Heart right ventricle (tissue), 16 donors: ENCODE results near the gene FBXL13. TPM values are rescaled to one million over a fixed set of nuclear protein-coding genes. Genes with fewer than 3 reads are reported as not detected.
A peak's percentile ranks its signal among the peaks of the same experiment; 100 is the strongest.

Source experiments
- ATAC-seq, 8 donors: fragments of 200-7000 bp; cut with Tn5 transposase; one replicate each; pipeline ENCODE4 v1.9.1; 2020; ENCODE audit warnings: mild to moderate bottlenecking in 8 of 8, moderate library complexity in 8 of 8, moderate number of reproducible peaks in 1 of 8
- DNase-seq, 2 donors: peaks; one replicate each; pipeline ENCODE4 v3.0.0-alpha.2; 2020
- H3K27ac ChIP-seq, 10 donors: fragments of 200-600 bp; sonication (generic) in 2 of 10; one replicate each; pipeline versions ENCODE4 v1.5.0 to v1.8.0; 2020 to 2022; ENCODE audit warnings: mild to moderate bottlenecking in 3 of 10
- H3K27me3 ChIP-seq, 7 donors: fragments of 200-600 bp; one replicate each; pipeline ENCODE4 v1.8.0; 2021 to 2022; ENCODE audit warnings: mild to moderate bottlenecking in 2 of 7
- H3K36me3 ChIP-seq, 9 donors: fragments of 200-600 bp; sonication (generic) in 1 of 9; one replicate each; pipeline versions ENCODE4 v1.5.0 to v1.8.0; 2020 to 2022; ENCODE audit warnings: mild to moderate bottlenecking in 2 of 9
- H3K4me1 ChIP-seq, 9 donors: fragments of 200-600 bp; sonication (generic) in 1 of 9; one replicate each; pipeline versions ENCODE4 v1.5.0 to v1.8.0; 2020 to 2022; ENCODE audit warnings: mild to moderate bottlenecking in 4 of 9
- H3K4me3 ChIP-seq, 10 donors: fragments of 200-600 bp; sonication (generic) in 2 of 10; one replicate each; pipeline versions ENCODE4 v1.5.0 to v1.8.0; 2020 to 2022; ENCODE audit warnings: mild to moderate bottlenecking in 7 of 10, moderate library complexity in 2 of 10
- H3K9me3 ChIP-seq, 11 donors: fragments of 200-600 bp in 10 of 11; sonication (generic) in 2 of 11; one replicate each; pipeline versions ENCODE4 v1.5.0 to v1.8.0; 2013 to 2022; ENCODE audit warnings: mild to moderate bottlenecking in 2 of 11, control low read depth in 1 of 11, moderate library complexity in 1 of 11
- WGBS, 2 donors: extraction: QIAGEN DNeasy Blood & Tissue Kit; methylation state at CpG; one replicate each; pipeline ENCODE4 v1.1.7; 2013; ENCODE audit warnings: inconsistent platforms in 1 of 2; 5-methylcytosine and 5-hydroxymethylcytosine counted together
- intact Hi-C, 10 donors: fragments of 100-400 bp; cut with DNase I; formaldehyde crosslinking; loops; one replicate each; pipeline versions ENCODE4 v1.11.1 to v1.14.2; 2022
- polyA plus RNA-seq, 2 donors: library from polyadenylated mRNA; stranded (reverse); fragments of 200-250 nt; gene quantifications; one replicate each; pipeline ENCODE4 v1.2.3, GENCODE V29; 2013
- total RNA-seq, 10 donors: library from RNA; stranded (reverse); fragmentation: NEBNext Ultra II Directional in 3 of 10; extraction: Animal tissue kit (Norgen Biotek cat#: 25700) in 3 of 10; gene quantifications; one replicate each; pipeline versions ENCODE4 v1.2.1 to v1.2.4, GENCODE V29; 2021 to 2023
- TF ChIP-seq, protein P1 (sequence below), 9 donors: fragments of 200-600 bp; sonication (generic) in 2 of 9; IDR thresholded peaks; one replicate each; pipeline versions ENCODE4 v1.5.0 to v1.8.0; 2021 to 2022; ENCODE audit warnings: antibody characterized with exemption in 9 of 9, mild to moderate bottlenecking in 5 of 9, moderate library complexity in 1 of 9
- donor health status: Arrhythmogenic right ventricular cardiomyopathy.
- donor health status: ischemic (EF 13 %, LVEDD 7.1; RV severe dilation, severe dysfunction).
- donor health status: healthy with polysubstance abuse.
- donor health status: DM: no; HTN: yes; CAD: no.
- donor health status: DM: no; HTN: no; CAD: no.
- donor health status: ischemic (EF 25% LVEDD 6.9; RV normal size, moderate dysfunction).
- donor health status: ischemic (EF 25% LVEDD 5.7; RV mildly dilated, moderate dysfunction).
- donor health status: healthy.
- donor health status: DM: yes; HTN: yes; CAD: no.
- donor health status: Ischemic cardiomyopathy.
- donor health status: ischemic (EF 35%, LVEDD 5.7; RV mildly dilated, moderate dysfunction).
- donor health status: nonischemic (EF 11% LVEDD 7.7; RV severe dilation, severe dysfunction).
- donor health status: DM: yes; HTN: yes; CAD: no.
- donor health status: PGD.
- donor health status: ischemic (EF 29% LVEDD 5.4; RV normal size, mild dysfunction).
- donor health status: nonischemic (EF 23%, LVEDD 6.1; RV moderate dilation, normal function).

FBXL13 gene
- total and polyA plus RNA-seq, 12 donors, result 0.12 to 0.87 (median 0.45) TPM; not detected in 1

DNA sequence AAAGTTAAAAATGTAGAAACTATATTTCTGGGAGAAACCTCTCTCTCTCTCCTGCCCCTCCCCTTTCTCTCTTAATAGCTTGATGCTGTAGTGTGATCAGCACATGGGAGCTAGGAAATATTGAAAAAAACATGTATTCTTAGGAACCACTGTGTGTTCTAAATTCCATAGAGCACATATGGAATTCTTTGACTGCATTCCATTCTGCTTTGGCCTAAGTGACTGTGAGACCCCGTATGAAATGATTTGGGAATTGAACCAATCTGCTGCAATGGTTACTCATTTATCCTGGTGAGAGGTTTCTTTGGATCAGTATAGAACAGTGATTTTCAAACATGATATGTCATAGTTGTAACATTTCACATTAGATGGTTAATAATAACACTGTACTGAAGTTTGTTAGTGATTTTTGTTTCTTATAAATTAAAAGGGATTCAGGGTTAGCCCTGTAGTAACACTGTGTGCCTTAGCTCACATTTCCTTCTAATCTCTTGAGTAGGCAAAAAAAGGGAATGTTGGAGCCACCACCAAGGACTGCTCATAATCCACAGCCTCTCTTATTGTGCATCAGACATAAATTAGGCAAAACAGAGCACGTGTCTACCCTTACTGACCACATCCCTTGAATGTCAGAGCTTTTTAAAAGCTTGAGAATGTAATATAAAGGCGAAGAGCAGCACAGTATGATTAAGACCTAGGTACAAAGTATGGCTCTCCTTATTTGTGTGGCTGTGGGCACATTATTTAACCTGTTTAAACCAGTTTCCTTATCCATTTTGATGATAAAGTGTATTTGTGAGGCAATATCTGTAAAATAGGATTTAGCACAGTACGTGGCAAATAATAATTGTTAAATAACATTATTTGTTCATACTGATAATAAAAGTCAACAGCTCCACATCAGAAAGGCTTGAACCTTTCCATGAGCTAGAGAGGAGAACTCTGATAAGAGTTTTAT, 256.7 kb downstream of the FBXL13 start:
- Histone ChIP-seq H3K27ac (no peak overlapping the region), H3K36me3 (peaks cover 0 to 10% (median 0%) of the 10 kb centered on the region in 9 donors), H3K4me1 (peaks cover 0 to 7% (median 0%) of the 10 kb centered on the region in 9 donors), H3K9me3 (no peaks in the 10 kb centered on the region), H3K27me3 (no peaks in the 10 kb centered on the region), H3K4me3 (no peak overlapping the region)
- WGBS, 2 donors, result 88 to 89% methylated on average over 4 of the region's 4 CpGs
- intact Hi-C loops, result no loop called here
- no peak for ATAC-seq
- TF ChIP-seq, protein P1, sequence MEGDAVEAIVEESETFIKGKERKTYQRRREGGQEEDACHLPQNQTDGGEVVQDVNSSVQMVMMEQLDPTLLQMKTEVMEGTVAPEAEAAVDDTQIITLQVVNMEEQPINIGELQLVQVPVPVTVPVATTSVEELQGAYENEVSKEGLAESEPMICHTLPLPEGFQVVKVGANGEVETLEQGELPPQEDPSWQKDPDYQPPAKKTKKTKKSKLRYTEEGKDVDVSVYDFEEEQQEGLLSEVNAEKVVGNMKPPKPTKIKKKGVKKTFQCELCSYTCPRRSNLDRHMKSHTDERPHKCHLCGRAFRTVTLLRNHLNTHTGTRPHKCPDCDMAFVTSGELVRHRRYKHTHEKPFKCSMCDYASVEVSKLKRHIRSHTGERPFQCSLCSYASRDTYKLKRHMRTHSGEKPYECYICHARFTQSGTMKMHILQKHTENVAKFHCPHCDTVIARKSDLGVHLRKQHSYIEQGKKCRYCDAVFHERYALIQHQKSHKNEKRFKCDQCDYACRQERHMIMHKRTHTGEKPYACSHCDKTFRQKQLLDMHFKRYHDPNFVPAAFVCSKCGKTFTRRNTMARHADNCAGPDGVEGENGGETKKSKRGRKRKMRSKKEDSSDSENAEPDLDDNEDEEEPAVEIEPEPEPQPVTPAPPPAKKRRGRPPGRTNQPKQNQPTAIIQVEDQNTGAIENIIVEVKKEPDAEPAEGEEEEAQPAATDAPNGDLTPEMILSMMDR (IDR thresholded peaks at IDR 0.05), result no peak
- DNase-seq, result no peak

DNA sequence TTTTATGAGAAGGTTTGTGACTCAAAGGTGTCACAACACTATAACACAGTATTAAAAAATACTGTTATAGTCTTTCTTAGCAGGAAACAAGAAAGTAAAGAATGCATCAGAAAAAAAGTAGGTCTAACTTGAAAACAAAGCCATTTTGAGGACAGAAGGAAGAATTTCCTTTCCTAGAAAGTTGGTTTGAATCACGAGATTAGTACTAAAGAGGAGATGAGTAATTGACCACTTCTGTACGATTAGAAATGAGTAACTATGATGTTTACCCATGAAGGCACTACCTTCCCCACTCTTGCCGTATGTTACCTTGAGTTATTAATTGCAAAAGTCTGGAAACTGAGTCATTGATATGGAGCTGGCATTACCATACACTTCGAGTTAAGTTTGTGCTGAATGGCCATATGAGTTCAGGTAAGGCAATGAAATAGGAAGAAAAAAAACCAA, 260.5 kb downstream of the FBXL13 start:
- intact Hi-C loops, result loop anchor here in 1 of 10 donors (5.0 kb wide), 1 partner anchor 48 kb away; no protein-coding TSS in a partner anchor
- Histone ChIP-seq H3K36me3 (peaks cover 0 to 7% (median 0%) of the 10 kb centered on the region in 9 donors), H3K27ac (no peak overlapping the region), H3K27me3 (no peaks in the 10 kb centered on the region), H3K4me3 (no peak overlapping the region), H3K9me3 (no peaks in the 10 kb centered on the region), H3K4me1 (peaks cover 0 to 25% (median 19%) of the 10 kb centered on the region in 9 donors)
- DNase-seq (no peak), ATAC-seq (no peak)
- TF ChIP-seq, protein P1 (IDR thresholded peaks at IDR 0.05), result no peak
- 81 to 86% methylated on average over 4 of the region's 4 CpGs for WGBS, 2 donors

DNA sequence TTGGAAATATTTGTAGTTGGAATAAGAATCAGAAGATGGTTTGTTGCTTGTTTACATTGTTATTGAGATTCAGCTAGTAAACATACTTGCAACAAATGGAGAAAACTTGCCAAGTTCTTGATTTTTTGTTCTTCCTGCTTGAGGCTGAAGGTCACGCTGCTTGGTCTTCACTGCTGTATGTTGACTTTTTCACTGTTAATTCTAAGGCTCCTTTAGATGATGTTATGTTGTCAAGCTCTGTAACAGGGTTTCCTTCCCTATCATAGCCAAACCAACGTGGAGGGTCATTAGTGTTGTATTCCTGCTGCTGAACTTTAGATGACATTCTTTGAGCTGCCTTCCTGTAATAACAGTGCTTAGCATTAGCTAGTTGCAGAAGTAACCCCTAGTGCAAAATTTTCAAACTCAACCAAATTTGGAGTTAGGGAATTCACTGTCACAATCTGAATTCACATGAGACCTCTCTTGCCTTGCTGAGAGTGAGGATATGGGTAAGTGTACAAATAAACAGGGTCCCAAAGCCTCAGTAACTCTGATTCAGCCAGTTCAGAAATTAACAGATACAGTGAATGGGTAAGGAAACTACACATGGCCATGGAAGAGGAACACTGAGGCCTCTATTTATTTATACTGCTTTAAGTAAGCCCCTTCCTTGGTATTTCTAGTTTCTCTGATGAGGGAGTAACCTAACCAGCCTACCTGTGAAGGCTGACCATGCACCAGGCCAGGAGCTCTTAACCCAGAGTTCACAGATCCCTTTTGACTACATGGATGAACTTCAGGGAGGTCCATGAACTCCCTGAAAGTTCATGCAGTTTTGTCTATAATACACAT, 261.2 kb downstream of the FBXL13 start:
- peaks cover 0 to 10% (median 0%) of the 10 kb centered on the region in 9 donors for H3K36me3 ChIP-seq
- 66 to 68% methylated on average over 2 of the region's 2 CpGs for WGBS, 2 donors
- TF ChIP-seq, protein P1 (IDR thresholded peaks at IDR 0.05), result no peak
- peak in 1 of 8 donors; percentile 25 for ATAC-seq
- intact Hi-C loops, result loop anchor here in 1 of 10 donors (5.0 kb wide), 1 partner anchor 49 kb away; no protein-coding TSS in a partner anchor
- H3K27ac ChIP-seq, result no peak overlapping the region
- no peak overlapping the region for H3K4me3 ChIP-seq
- H3K27me3 ChIP-seq, result no peaks in the 10 kb centered on the region
- no peak for DNase-seq
- no peaks in the 10 kb centered on the region for H3K9me3 ChIP-seq
- peaks cover 0 to 25% (median 19%) of the 10 kb centered on the region in 9 donors for H3K4me1 ChIP-seq
